Stimulated activated CD4-positive, alpha-beta T cell treated with anti-CD3 and anti-CD28 coated beads, Interleukin-4, amount 100 ng/mL, for 4 hours (primary cell): ENCODE results near the gene DHRS4.
A peak's percentile ranks its signal among the peaks of the same experiment; 100 is the strongest.
"Not testable (repeated sequence)": the region's sequence is repeated elsewhere in the genome, so short reads cannot be mapped to it uniquely, and the experiment has no call there.

Experiments used
- DNase-seq, 2 experiments: peaks; one replicate each; pipeline ENCODE4 v3.0.0-alpha.2; 2020

DHRS4 gene

DNA sequence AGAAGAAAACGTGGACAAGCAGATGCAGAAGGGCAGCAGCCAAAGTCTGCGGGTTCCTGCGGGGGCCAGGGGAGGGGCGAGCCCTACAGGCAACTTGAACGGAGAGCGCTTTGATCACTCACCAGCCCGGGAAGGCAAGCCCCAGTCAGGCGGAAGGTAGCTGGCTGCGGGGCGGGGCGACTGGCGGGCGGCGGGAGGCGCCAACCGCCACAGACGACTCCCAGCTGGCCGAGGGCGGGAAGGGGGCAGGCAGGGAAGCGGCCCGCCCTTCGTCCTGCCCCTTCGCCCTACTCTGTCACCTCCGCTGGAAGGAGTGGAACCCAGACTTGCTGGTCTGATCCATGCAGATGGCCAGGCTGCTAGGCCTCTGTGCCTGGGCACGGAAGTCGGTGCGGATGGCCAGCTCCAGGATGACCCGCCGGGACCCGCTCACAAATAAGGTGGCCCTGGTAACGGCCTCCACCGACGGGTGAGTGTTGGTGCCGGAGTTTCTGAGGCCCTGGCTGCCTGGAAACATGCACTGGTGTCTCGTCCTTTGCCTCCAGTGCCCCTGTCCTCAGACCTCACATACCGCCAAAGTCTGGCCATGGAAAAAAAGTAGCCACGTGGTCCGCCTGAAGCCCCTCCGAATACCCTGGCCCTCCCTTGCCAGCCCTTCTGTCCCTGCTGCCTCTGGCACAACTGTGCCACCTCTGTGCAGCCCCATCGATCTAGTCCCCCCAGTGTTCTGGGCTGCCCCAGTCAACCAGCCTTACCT lies 35.2 kb downstream of the DHRS4 start, which contains the start of gene DHRS4L2:
DHRS4L2 (plus strand) TSS at position 323 of the 757 bp plus-strand sequence; CDS start at position 342, 19 bp downstream.
- peak; percentile 69 to 79 for DNase-seq

DNA sequence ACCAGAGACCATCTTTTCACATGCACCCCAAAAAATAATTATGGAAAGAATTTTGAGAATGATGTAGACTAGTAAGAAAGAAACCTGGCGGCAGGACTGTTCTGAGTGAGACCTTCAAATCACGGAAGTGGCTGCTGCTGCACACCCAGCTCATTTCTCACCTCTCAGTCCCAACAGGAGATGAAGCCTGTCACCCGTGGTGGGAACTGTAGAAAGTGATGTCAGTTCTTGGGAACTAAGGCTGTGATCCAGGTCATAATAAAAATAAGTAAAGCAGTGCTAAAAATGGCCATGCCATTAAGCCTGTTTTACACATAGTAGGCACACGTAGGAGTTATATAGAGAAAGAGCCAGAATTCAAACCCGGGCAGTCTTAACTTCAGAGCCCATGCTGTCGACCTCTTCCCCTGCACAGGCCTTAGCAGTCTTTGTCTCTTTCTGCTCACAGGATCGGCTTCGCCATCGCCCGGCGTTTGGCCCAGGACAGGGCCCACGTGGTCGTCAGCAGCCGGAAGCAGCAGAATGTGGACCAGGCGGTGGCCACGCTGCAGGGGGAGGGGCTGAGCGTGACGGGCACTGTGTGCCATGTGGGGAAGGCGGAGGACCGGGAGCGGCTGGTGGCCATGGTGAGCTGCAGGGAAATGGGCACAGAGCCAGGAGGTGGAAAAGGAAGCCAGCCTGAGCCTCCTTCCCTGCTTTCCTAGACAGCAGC lies 36.3 kb downstream of the DHRS4 start:
- DNase-seq, result not testable (repeated sequence)

DNA sequence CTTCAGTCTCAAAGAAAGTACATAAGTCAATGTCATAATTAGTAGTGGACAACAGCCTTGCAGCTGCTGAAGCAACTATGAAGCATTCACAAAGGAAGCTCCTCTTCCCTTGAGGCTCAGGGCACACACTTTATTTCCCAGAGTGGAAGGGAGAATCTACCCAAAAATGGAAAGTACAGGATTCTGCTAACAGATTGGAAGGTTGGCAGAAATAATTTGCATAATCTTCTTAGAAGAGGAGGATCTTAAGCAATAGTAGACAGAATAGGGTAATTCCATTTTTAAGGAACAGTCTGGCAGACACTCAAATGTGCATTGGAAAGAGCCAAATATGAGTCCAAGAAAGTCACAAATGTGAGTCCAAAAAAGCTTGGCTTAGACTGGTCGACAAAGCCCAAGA lies 37.4 kb downstream of the DHRS4 start:
- DNase-seq, result not testable (repeated sequence)

- DNase-seq, result not testable (repeated sequence)
These were observed 39.5 kb downstream of the DHRS4 start for GRCh38 chr14:23993042-23993441.

DNA sequence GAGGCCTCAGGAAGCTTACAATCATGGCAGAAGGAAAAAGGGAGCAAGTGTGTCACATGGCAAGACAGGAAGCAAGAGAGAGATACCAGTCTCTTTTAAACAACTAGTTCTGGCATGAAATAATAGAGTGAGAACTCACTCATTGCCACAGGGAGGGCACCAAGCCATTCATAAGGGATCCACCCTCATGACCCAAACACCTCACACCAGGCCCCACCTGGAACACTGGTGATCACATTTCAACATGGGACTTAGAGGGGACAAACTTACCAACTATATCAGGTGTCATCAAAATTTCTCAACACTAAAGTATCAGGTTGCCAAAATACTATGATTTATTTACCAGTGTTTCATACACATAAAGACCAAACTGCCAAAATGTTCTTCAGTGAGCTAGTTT lies 42.4 kb downstream of the DHRS4 start:
- not testable (repeated sequence) for DNase-seq

DNA sequence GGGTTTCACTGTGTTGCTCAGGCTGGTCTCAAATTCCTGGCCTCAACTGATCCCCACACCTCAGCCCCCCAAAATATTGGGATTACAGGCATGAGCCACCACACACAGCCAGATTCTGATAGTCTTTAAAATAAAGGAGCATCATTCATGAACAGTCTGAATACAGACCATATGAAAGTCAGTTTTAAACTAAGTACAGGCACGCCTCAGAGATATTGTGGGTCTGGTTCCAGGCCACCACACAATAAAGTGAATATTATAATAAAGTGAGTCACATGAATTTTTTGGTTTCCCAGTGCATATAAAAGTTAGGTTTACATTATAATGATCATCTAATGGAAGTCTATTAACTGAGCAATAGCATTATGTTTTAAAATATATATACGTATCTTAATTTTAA lies 43.3 kb downstream of the DHRS4 start:
- DNase-seq, result not testable (repeated sequence)

- not testable (repeated sequence) for DNase-seq
These were observed 46.1 kb downstream of the DHRS4 start for GRCh38 chr14:23999640-24000039.

DNA sequence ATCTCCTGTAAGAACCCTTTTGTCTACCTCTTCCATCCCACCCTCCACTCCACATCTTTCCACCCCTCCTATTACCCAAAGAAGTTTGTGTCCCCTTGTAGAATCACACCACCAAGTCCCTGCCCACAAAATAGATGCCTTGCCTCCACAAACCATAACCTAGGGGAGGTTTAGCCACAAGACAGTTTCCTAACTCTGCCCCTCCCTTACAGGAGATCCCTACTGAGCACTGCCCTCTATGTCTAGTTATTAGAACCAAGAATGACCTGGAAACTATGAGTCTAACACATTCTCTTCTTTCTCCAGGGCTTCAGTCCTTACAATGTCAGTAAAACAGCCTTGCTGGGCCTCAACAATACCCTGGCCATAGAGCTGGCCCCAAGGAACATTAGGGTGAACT lies 47.5 kb downstream of the DHRS4 start:
- DNase-seq, result not testable (repeated sequence)

GRCh38 chr14:24001679-24002078 lies 48.1 kb downstream of the DHRS4 start:
- DNase-seq, result not testable (repeated sequence)

DNA sequence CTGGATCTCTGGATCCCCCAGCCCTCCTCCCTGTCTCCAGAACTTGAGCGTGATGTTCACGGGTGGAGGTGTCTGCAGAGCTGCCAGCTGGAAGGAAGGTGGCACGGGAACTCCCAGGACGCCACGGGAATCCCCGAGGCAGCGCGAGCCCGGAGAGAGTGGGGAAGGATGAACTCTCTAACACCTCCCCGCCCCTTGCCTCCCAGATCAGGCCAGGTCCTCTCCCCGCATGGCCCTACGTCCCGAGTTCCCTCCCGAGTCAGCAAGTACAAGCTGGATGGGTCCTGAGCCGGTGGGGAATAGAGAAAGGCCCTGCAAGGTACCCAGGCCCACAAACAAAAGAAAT lies 52.9 kb downstream of the DHRS4 start:
- not testable (repeated sequence) for DNase-seq

- peak; percentile 58 to 71 for DNase-seq
These were observed 53.5 kb downstream of the DHRS4 start for GRCh38 chr14:24006817-24007652.

- no peak for DNase-seq
These were observed 57.5 kb downstream of the DHRS4 start for GRCh38 chr14:24011051-24011450.

DNA sequence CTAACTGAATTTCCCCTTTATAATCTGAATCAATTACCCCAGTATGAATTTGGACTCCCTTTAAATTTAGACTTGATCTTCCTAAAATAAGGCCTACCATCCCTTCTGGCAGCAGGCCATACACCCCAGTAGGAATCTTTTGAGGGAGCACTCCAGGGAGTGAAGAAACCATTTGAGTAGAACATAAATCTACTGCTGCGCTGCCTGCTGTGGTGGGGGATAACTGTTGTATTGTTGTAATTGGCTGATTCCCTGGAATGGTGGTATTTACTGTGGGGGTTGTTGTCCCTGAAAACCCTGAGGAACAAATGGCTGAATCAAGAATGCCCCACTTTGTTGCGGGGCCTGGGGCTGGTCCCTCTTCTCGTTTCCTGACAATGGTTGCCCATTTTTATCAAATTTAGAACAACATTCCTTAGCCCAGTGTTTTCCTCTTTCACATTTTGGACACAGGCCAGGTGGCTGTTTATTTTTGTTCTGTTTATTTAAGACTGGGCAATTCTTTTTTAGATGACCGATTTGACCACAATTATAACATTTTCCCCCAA lies 59.2 kb downstream of the DHRS4 start:
- not testable (repeated sequence) for DNase-seq

DNA sequence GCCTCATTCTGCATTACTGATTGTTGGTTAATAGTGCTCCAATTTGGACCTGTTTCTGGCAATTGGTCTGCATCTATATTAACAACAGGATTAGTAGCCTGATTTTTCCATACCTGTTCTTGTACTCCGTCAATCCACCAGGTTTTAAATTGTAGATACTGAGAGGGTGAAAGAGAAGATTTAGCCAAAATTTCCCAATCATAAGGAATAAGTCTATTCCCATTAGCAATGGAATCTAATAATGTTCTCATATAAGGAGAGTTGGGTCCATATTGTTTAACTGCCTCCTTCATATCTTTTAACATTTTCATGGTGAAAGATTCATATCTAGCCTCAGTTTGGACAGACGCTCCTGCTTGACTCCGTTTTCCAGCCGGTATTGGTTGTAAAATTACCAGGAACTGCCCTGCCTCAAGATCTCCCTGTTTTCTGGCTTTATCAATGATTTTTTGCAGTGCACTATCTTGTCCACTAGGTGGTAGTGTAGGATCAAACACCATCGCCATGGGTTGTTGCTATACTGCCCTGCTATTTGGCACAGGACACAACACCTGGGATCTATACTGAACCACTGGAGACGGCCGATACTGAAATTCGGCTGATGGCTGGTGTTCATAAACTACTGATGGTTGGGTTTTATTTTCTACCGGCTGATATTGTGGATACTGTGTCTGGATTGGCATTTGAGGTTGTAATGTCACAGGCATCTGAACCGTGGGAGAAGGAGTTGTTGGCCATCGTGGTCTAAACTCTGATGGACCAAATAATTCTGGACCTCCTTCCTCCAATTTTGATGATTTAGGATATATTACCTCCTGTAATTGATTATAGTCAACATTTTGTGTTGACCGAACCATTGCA lies 60.3 kb downstream of the DHRS4 start:
- DNase-seq, result peak; percentile 14 to 42

- not testable (repeated sequence) for DNase-seq
These were observed 62.2 kb downstream of the DHRS4 start for GRCh38 chr14:24015745-24016144.
